ENCODE measurements around the gene PTH1R.
A peak's percentile ranks its signal among the peaks of the same experiment; 100 is the strongest.

PTH1R gene

DNA sequence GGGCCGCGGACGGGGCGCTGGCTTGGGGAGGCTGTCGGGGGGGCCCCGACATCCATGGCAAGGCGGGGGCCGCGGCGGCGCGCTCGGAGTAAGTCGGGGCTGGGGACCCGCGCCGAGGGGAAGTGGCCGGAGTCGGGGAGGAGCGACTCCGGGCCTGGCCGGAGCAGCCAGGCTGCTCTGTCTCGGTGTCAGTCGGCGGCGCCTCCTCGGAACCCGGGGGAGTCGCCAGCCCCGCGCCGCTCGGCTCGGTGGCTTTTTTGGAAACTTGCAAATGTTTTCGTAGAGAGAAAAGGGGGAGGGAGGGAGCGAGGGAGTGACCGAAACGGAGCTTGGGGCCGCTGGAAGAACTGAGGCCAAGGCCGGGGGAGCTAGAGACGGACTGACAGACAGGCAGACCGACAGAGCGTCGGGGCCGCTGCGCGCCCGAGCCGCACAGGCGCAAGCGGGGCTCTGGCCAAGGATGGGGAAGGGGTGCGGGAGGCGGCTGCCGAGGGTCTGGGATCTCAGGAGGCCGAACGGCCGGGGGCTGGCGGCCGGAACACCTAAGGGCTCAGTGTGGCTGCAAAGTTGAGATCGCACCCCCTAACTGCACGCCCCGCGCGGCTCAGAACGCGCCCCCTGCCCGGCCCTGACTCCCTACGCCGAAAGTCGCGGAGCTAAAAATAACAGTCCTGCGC, 5.0 kb downstream of the PTH1R start:
- H3K4me3 Mint-ChIP-seq, result peak overlapping the region; percentile 74
- H3K36me3 Mint-ChIP-seq, result no peaks in the 10 kb centered on the region
- peaks cover 22% of the 10 kb centered on the region for H3K4me1 Mint-ChIP-seq
- H3K9me3 Mint-ChIP-seq, result no peaks in the 10 kb centered on the region
- H3K27me3 Mint-ChIP-seq, result peaks cover 79% of the 10 kb centered on the region
- no peak overlapping the region for H3K27ac Mint-ChIP-seq
- ATAC-seq, result peak; percentile 18

DNA sequence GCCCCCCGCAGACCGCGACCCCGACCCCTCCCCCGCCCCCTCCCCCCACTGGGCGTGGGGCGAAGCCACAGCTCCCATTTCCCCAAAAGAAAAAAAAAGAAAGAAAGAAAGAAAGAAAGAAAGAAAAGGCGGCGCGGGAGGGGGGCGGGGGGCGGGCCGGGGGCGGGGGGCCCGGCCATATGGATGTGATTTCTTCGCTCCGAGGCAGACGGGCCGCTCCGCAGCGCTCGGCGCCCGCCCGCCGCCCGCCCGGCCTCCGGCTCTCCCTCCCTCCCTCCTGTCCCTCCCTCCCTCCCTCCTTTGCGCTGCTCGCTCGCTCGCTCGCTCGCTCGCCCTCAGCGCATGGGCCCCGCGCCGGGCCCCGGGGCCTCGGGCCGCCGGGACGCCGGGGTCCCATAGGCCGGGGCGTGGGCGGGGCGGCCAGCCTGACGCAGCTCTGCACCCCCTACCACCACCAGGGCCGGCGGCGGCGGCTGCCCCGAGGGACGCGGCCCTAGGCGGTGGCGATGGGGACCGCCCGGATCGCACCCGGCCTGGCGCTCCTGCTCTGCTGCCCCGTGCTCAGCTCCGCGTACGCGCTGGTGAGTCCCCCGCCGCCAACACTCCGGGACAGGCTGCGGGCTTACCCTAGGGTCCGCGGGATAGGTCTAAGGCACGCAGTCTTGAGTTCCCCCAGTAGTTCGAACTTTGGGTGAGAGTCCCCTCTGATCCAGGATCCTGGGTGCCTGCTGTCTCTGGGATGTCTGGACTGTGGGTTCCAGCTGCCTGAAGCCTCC, 5.7 kb downstream of the PTH1R start:
- no peak overlapping the region for H3K27ac Mint-ChIP-seq
- H3K27me3 Mint-ChIP-seq, result peaks cover 79% of the 10 kb centered on the region
- H3K4me3 Mint-ChIP-seq, result peak overlapping the region; percentile 74
- ATAC-seq, result peak; percentile 40
- peaks cover 22% of the 10 kb centered on the region for H3K4me1 Mint-ChIP-seq
- H3K9me3 Mint-ChIP-seq, result no peaks in the 10 kb centered on the region
- no peaks in the 10 kb centered on the region for H3K36me3 Mint-ChIP-seq

DNA sequence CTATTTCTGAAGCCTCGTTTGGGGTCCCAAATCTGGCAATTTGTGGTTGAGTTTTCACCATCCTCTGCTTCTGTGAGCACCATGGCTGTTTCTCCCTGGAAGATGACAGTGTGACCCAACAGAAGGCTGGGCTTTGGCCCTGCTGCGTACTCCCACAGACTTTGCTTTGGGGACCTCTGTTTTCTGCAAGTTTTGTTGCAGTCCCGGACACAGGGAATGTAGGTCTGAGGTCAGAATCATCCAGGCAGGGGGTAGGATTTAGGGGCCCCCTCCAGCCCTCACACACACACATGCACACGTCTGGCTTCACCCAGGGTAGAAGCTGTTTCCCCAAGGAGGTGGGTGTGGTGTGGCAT, 6.3 kb downstream of the PTH1R start:
- Mint-ChIP-seq H3K36me3 (no peaks in the 10 kb centered on the region), H3K27ac (no peak overlapping the region), H3K27me3 (peaks cover 79% of the 10 kb centered on the region), H3K9me3 (no peaks in the 10 kb centered on the region), H3K4me1 (peaks cover 22% of the 10 kb centered on the region), H3K4me3 (peak overlapping the region; percentile 70)
- ATAC-seq, result no peak

DNA sequence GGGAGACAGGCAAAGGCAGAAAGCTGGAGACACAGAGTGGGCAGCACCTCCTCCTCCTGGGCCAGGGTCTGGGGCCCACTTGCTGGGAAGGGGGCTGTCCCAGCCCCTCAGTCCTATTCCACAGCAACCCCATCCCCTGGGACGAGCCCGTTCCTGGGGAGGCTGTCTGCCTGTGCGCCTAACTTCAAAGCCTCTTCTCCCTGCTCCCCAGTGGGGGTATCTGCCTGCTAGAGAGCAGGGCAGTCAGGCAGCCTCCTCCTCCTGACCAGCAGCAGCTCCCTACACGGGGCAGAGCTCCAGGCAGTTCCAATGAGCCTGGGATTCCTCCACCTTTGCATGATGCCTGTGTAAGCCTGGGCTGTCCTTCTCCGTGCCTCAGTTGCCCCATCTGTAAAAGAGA, 6.9 kb downstream of the PTH1R start:
- H3K9me3 Mint-ChIP-seq, result no peaks in the 10 kb centered on the region
- no peak for ATAC-seq
- no peak overlapping the region for H3K27ac Mint-ChIP-seq
- peaks cover 22% of the 10 kb centered on the region for H3K4me1 Mint-ChIP-seq
- H3K4me3 Mint-ChIP-seq, result no peak overlapping the region
- H3K36me3 Mint-ChIP-seq, result no peaks in the 10 kb centered on the region
- H3K27me3 Mint-ChIP-seq, result peaks cover 77% of the 10 kb centered on the region

DNA sequence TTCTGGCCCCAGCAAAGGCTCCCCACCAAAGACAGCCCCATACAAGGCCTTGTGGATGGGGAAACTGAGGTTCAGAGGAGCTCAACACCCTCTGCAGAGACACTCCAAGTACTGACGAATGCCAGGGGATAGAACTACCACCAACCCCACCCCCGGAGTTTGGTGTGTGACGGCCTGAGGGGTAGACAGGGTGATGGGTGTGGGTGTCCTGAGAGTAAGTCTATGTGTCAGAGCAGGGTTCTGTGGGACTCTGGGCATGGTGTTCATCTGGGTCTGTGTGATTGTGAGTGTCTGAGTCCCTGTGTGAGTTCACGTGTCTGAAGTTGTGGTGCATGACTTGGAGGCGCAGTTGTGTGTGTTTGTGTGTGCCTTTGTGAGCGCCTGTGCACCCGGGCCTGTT, 7.4 kb downstream of the PTH1R start:
- no peak overlapping the region for H3K27ac Mint-ChIP-seq
- ATAC-seq, result no peak
- H3K27me3 Mint-ChIP-seq, result peaks cover 77% of the 10 kb centered on the region
- no peaks in the 10 kb centered on the region for H3K36me3 Mint-ChIP-seq
- H3K4me3 Mint-ChIP-seq, result no peak overlapping the region
- peaks cover 22% of the 10 kb centered on the region for H3K4me1 Mint-ChIP-seq
- no peaks in the 10 kb centered on the region for H3K9me3 Mint-ChIP-seq

DNA sequence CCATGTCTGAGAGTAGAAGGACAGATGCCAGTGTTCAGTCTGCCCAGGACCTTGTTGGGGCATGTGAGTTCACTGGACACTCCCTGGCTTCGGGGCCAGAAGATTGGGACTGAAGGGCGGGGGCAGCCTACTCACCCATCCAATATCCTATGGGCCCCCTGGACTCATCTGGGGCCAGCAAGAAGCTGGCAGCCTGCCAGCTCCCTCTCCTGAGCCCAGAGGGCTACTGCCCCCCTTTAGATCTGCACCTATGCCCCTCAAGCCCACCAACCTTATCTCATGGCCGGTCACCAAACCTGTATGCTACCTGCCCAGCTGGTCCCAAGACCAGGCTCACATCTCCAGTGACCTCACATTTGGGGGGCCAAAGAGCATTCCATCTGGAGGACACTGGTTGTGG, 8.1 kb downstream of the PTH1R start:
- ATAC-seq, result no peak
- no peaks in the 10 kb centered on the region for H3K9me3 Mint-ChIP-seq
- H3K4me1 Mint-ChIP-seq, result peaks cover 18% of the 10 kb centered on the region
- H3K36me3 Mint-ChIP-seq, result no peaks in the 10 kb centered on the region
- H3K27me3 Mint-ChIP-seq, result peaks cover 77% of the 10 kb centered on the region
- H3K27ac Mint-ChIP-seq, result no peak overlapping the region
- no peak overlapping the region for H3K4me3 Mint-ChIP-seq

DNA sequence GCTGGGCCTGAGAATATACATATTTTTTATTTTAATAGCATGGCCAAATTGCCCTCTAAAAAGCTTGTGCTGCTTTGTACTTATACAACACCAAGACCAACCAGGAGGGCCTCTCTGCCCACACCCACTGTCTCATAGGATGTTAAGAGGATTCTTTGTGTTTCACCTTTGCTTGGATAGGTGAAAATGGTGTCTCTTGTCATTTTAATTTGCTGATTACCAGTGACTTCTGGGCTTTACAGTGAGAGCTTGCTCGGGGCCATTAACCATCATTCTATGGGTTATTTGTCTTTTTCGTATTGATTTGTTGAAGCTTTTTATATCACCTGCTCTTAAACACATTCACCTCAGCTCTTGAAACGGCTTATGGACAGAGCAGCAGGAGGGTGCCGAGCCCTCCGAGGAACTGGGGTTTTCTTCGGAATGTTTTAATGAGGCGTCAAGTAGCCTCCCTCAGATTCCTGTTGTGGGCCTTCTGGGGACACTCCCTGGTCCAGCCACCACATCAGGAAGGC, 10.5 kb downstream of the PTH1R start:
- Mint-ChIP-seq H3K4me1 (peaks cover 14% of the 10 kb centered on the region), H3K4me3 (no peak overlapping the region), H3K36me3 (no peaks in the 10 kb centered on the region), H3K9me3 (no peaks in the 10 kb centered on the region), H3K27me3 (peaks cover 73% of the 10 kb centered on the region), H3K27ac (no peak overlapping the region)
- no peak for ATAC-seq

DNA sequence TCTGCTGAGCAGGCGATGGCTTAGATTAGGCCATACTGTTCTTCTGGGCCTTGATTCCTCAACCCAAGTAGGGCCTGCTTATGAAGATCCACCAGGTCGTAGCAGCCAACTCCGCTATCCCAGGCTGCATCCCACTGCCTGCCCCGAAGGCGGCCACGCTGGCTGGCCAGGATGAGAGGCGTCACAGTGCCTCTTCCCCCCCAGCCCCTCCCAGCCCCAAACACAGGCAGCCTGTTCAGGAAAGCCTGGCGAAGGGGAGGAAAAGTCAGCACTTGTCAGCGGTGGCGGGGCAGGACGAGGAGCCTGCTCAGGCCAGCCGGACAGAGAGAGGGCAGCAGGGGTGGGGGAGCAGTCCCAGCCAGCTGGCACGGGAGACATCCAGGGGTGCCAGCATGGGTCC, 11.2 kb downstream of the PTH1R start:
- Mint-ChIP-seq H3K36me3 (no peaks in the 10 kb centered on the region), H3K9me3 (no peaks in the 10 kb centered on the region), H3K27ac (no peak overlapping the region), H3K27me3 (peaks cover 74% of the 10 kb centered on the region), H3K4me3 (no peak overlapping the region), H3K4me1 (peaks cover 15% of the 10 kb centered on the region)
- ATAC-seq, result no peak

DNA sequence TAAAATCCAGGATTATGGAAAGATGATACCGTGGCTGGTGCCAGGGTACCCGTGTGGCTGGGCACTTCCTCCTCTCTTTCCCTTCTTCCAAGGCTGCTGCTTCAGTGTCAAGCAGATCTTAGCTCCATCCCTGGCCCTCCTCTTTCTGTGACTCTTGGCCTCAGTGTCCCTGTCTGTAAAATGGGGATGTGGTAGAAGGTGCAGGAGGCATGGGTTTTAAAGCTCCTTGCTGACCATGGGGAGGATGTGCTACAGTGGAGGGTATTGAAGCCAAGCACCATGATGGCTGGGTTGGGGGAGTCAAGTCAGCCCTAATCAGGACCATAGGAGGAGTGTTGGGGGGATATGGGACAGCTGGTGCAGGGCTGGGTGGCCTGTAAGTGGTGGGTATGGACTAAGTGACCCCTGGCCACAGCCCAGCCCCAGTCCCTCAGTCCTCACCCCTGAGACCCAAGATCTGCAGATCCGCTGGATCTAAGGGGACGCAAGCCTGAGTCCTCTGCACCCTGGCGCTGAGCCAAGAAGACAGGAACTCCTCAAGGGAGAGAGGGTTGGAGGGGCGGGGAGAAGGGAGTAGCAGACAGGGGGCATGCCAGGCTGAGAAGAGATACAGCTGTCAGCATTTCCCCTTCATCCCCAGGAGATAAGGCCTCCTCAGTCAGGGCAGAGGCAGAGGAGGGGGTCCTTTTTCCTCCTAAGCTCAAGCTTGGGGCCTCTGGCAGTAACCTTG, 12.0 kb downstream of the PTH1R start:
- Mint-ChIP-seq H3K27me3 (peaks cover 71% of the 10 kb centered on the region), H3K27ac (no peak overlapping the region)
- no peak for ATAC-seq

DNA sequence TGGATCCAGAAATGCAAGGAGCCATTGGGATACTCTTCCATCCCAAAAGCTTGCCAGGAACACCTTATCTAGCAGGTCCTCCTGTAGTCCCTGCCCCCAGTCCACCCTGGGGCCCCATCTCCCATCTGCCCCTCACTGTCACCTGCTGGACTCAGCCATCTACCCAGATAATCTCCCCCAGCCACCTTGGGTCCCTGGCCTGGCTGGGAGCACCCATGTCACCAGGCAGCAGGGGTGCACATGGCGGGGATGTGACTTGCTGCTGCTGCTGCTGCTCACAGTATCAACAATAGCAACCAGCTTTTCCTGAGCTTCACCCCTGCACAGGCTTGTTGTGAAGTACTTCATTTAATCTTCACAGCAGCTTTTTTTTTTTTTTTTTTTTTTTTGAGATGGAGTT, 12.6 kb downstream of the PTH1R start:
- H3K9me3 Mint-ChIP-seq, result no peaks in the 10 kb centered on the region
- no peak for ATAC-seq
- peaks cover 17% of the 10 kb centered on the region for H3K4me1 Mint-ChIP-seq
- no peak overlapping the region for H3K27ac Mint-ChIP-seq
- H3K4me3 Mint-ChIP-seq, result no peak overlapping the region
- no peaks in the 10 kb centered on the region for H3K36me3 Mint-ChIP-seq
- H3K27me3 Mint-ChIP-seq, result peaks cover 70% of the 10 kb centered on the region

More for the DNA sequence above, 12.0 kb downstream of the PTH1R start:
- no peaks in the 10 kb centered on the region for H3K9me3 Mint-ChIP-seq
- H3K36me3 Mint-ChIP-seq, result no peaks in the 10 kb centered on the region
- no peak overlapping the region for H3K4me3 Mint-ChIP-seq
- H3K4me1 Mint-ChIP-seq, result peaks cover 16% of the 10 kb centered on the region

DNA sequence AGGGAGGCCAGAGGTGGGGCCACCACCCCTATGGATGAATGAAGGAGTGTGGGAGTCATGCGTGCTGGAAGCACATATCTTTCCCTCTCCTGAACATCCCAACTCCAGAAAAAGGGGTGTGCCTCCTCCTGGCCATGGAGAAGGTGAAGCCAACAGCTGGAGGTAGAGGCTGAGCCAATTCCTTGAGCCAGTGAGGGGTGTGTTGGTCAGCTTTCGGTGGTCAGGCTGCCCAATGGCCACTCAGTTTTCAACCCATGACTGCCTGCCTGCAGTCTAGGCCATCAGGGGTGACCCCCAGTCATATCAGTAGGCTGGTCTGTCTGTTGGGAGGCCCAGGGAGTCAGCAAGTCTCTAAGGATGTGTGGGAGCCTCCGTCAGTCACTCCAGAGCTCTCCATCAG, 13.6 kb downstream of the PTH1R start:
- no peak overlapping the region for H3K4me3 Mint-ChIP-seq
- H3K27ac Mint-ChIP-seq, result no peak overlapping the region

DNA sequence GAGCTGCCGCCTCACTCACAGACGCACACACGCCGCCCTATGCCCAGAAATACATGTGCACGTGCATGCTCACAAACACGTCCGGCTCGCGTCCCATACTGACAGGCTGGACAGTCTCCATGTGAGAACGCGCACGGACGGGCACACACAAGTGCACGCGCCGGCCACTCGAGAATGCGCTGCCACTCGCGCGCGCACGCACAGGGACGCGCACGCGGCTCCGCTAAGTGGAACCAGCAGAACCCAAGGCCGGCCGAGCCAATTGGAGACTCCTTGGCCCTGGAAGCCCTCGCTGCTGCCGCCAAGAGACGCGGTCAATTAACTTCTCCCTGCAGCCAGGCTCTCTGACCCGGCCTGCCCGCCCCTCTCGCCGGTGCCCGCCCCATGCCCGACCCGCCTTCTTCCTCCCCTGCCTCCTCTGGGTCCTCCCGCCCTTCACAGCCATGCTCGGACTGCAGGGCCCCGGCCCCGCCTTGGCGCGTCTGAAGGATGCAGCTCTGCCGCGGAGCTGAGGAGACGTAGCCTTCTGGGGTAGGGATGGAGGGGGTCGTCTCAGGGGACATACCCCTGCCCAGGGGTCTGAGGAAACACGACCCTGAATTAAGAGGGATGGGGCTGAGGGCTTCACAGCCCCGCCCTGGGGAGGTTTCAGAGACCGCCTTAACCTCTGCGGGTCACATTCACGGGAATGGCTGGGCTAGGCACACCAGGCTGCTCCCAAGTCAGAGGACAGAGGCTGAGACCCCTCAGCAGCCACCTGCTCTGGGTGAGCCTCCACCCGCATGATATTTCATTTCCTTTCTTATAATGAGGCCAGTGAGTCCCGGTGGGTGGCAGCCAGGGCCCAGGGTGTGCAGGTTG, 15.0 kb downstream of the PTH1R start:
- H3K27me3 Mint-ChIP-seq, result peaks cover 70% of the 10 kb centered on the region
- H3K4me3 Mint-ChIP-seq, result peak overlapping the region; percentile 46
- no peaks in the 10 kb centered on the region for H3K36me3 Mint-ChIP-seq
- peaks cover 21% of the 10 kb centered on the region for H3K4me1 Mint-ChIP-seq
- H3K9me3 Mint-ChIP-seq, result no peaks in the 10 kb centered on the region
- ATAC-seq, result peak; percentile 62
- peak overlapping the region; percentile 38 for H3K27ac Mint-ChIP-seq

More for the DNA sequence above, 13.6 kb downstream of the PTH1R start:
- peaks cover 21% of the 10 kb centered on the region for H3K4me1 Mint-ChIP-seq
- H3K27me3 Mint-ChIP-seq, result peaks cover 70% of the 10 kb centered on the region
- ATAC-seq, result no peak
- H3K9me3 Mint-ChIP-seq, result no peaks in the 10 kb centered on the region
- H3K36me3 Mint-ChIP-seq, result no peaks in the 10 kb centered on the region

DNA sequence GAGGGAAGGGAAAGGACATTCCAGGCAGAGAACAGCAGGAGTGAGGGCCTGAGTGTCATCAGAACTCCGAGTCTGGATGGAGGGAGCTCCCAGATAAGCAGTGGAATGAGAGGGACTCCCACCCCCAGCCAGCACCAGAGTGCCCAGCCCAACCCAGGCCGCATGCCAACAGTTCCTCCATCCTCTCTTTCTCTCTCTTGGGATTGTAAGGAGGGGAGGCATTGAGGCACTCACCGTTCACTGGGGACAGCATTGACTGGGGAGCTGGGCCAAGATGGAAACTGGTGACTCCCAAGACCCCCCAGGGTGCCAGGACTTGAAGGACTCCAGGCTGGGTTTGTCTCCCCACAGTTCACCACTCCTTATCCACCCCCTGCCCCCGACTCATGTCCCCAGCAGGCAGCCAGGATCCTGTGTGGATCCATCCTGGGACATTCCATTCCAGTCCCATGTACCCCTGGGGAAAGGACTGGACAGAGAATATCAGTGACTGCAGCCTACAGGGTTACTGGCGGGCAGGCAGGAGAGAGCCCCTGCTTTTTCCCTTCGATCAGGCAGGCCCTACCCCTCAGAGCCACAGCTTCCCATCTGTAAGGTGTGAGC, 15.7 kb downstream of the PTH1R start:
- H3K27ac Mint-ChIP-seq, result peak overlapping the region; percentile 38
- no peak for ATAC-seq
- no peak overlapping the region for H3K4me3 Mint-ChIP-seq
- peaks cover 27% of the 10 kb centered on the region for H3K4me1 Mint-ChIP-seq
- peaks cover 77% of the 10 kb centered on the region for H3K27me3 Mint-ChIP-seq
- no peaks in the 10 kb centered on the region for H3K9me3 Mint-ChIP-seq
- H3K36me3 Mint-ChIP-seq, result no peaks in the 10 kb centered on the region

DNA sequence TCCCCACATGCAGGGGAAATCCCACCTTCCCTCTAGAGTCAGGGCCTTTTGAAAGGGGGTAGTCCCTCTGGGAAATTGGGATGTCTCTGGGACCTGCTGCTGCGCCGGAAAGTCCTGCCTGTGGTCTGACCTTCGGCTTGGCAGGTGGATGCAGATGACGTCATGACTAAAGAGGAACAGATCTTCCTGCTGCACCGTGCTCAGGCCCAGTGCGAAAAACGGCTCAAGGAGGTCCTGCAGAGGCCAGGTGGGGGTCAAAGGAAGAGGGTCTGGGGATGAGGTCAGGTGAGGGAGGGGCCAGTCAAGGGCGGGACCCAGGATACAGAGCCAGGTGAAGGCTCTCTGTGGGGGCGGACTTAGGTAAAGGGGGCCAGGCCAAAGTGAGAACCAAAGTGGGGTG, 16.2 kb downstream of the PTH1R start:
- peaks cover 32% of the 10 kb centered on the region for H3K4me1 Mint-ChIP-seq
- H3K27ac Mint-ChIP-seq, result no peak overlapping the region
- H3K27me3 Mint-ChIP-seq, result peaks cover 82% of the 10 kb centered on the region

More for the DNA sequence above, 16.2 kb downstream of the PTH1R start:
- H3K4me3 Mint-ChIP-seq, result no peak overlapping the region
- no peaks in the 10 kb centered on the region for H3K9me3 Mint-ChIP-seq
- no peak for ATAC-seq
- H3K36me3 Mint-ChIP-seq, result no peaks in the 10 kb centered on the region
